ENCODE data around the gene PISD.

GRCh38 chr22:31621507-31622124 lies 40.4 kb downstream of the PISD start:
- TF ChIP-seq CTCF (IDR thresholded peaks at IDR 0.05) (no peak), POLR2A (IDR thresholded peaks at IDR 0.05) (no peak)

Data from Peyer's patch (tissue), 4 donors.